ENCODE data around the gene TRIM38.

The TRIM38 gene

GRCh38 chr6:26026833-26027490 lies 64.4 kb downstream of the TRIM38 start:
- DNase-seq (ENCODE audit: low spot score): peak; percentile 96

GRCh38 chr6:26027491-26028211 lies 65.0 kb downstream of the TRIM38 start:
- DNase-seq (ENCODE audit: low spot score): no peak

- DNase-seq (ENCODE audit: low spot score): no peak
Measured at GRCh38 chr6:26028212-26028745, 65.7 kb downstream of the TRIM38 start.

DNA sequence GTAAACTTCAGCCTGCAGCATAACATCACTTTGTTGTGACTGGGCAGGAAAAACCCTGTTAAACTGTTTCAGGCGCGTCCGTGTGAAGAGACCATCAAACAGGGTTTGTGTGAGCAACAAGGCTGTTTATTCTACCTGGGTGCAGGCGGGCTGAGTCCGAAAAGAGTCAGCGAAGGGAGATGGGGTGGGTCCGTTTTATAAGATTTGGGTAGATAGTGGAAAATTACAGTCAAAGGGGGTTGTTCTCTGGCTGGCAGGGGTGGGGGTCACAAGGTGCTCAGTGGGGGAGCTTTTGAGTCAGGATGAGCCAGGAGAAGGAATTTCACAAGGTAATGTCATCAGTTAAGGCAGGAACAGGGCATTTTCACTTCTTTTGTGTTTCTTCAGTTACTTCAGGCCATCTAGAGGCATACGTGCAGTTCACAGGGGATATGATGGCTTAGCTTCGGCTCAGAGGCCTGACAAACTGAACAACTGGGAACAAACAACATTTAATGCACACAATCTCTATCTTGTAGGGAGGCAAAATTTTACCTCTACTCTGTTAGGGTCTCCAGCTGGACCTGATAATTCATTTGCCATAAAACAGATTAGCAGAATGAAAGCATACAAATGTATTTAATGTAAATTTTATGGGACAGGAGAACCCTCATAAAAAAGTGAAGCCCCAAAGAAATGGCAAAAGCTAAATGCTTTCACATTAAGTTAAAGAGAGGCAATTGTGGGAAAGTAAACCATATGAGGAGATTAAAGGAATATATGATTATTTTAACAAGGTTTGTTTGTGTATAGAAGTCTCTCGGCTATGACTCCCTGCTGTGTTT lies 66.4 kb downstream of the TRIM38 start:
- no peak for DNase-seq (ENCODE audit: low spot score)

DNA sequence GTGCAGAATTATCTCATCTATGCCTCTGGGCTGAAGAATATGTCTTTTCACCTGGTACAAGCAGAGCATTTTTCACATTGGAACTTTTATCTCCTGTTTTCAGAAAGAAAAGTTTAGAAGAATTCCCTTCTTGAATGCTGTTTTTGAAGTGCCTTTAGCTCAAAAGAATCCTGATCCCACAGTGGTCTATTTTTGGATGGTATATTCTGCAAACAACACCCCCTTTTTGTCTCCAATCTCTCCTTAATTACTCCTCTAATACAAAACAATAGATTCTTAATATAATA lies 66.9 kb downstream of the TRIM38 start:
- no peak for DNase-seq (ENCODE audit: low spot score)

DNA sequence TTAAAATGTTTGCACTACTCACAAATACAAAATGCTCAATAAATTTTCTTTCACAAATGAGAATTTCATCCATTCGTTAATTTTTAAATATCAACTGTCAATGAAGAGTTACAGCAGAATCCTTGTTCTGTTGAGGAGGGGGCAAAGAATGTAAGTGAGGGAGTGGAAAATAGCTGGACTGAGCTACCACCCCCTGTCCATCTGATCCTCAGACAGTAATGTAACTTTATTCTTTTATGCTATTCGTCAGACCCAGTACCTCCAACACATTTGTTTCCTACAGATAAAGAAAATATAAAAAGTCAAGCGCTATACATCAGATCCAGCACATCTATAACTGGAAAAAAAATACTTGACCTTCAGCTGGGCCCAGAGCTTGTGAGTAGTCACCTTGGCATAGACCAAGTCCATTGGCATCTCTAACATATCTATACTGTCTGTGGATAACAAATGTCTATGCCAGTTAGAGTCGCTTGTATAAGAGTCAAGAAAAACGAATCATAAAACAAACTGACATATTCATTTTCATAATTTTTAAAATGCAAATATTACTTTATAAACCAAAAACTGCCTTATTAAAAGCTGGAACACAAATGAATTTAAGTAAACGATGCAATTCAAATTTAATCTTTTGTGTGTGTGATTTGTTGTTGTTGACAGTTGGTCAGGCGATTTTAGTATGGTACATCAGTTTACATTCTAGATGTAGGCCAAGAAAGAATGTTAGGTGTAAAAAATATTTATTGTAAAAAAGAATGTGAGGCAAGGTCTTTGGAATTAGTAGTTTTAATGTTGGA lies 67.5 kb downstream of the TRIM38 start:
- no peak for DNase-seq (ENCODE audit: low spot score)

GRCh38 chr6:26030716-26031115 lies 68.1 kb downstream of the TRIM38 start:
- no peak for DNase-seq (ENCODE audit: low spot score)

DNA sequence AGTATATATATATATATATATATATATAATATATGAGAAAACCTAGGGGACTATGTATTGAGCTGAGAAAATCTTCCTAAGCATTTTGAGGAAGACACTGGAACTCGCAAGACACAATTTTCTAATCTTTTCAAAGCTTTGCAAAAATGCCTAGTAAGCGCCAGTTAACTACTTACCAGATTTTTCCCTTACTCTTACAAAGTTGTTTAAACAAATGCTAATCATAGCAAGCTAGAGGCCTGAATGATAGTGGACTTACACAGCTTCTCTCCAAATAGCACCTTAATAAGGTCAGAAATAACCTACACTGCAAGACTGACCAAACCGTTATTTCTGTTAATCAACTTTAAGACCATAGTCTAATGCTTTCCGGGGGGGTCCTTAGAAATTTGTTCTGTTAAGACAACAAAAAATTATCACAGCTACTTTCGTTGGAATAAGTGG lies 68.6 kb downstream of the TRIM38 start:
- DNase-seq (ENCODE audit: low spot score): no peak

DNA sequence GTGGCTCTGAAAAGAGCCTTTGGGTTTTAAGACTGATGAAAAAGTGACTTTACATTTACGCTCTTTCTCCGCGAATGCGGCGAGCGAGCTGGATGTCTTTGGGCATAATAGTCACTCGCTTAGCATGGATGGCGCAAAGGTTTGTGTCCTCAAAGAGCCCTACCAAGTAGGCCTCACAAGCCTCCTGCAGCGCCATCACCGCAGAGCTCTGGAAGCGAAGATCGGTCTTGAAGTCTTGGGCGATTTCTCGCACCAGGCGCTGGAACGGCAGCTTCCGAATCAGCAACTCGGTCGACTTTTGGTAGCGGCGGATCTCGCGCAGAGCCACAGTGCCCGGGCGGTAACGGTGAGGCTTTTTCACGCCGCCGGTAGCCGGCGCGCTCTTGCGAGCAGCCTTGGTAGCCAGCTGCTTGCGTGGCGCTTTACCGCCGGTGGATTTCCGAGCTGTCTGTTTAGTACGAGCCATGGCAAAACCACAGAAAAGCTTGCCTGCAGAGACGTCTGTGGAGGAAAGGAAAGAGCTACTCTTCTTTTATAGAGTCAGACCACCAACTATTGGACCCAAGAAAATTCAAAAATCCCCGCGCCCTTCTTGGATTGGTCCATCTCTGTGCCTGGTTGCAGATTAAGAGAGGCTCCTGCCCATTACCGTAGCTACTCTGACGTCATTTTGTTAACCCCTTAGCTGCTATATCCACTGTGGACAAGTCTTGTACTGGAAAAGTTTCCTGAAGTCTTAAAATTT lies 69.2 kb downstream of the TRIM38 start:
- DNase-seq (ENCODE audit: low spot score): peak; percentile 90

GRCh38 chr6:26032340-26033084 lies 69.9 kb downstream of the TRIM38 start:
- no peak for DNase-seq (ENCODE audit: low spot score)

GRCh38 chr6:26033085-26033940 lies 70.7 kb downstream of the TRIM38 start:
- peak; percentile 84 for DNase-seq (ENCODE audit: low spot score)

DNA sequence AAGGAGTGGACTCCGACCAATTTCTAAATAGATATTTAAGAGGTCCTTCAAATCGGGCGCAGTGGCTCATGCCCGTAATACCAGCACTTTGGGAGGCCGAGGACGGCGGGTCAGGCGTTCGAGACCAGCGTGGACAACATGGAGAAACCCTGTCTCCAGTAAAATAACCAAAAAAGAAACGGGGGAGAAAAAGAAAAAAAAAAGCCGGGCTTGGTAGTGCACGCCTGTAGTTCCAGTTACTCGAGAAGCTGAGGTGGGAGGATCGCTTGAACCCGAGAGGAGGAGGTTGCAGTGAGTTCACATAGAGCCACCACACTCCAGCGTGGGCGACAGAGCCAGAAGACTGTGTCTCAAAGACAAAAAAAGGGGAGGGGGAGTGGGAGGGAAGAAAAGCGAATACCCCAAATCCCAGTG lies 71.3 kb downstream of the TRIM38 start:
- DNase-seq (ENCODE audit: low spot score): peak; percentile 11

DNA sequence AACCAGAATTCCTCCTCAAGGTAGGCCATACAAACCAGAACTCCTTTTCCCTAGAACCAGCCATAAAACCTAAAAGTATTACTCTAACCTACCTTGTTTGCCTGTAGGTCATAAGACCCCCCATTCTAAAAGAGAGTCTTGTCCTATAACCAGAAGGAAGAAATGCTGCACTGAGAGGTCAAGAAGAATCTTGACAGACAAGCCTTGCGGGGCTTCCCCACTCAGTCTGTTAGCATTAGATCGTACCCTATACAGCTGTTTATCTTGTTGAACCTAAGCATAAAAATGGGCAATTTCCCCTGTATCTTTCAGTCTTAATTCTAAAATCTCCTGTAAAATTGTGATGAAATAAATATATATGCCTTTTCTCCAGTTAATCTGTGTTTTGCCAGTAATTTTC lies 72.3 kb downstream of the TRIM38 start:
- DNase-seq (ENCODE audit: low spot score): no peak
